ENCODE results near the gene C22orf23. TPM values are rescaled to one million over a fixed set of nuclear protein-coding genes. Genes with fewer than 3 reads are reported as not detected.
A peak's percentile ranks its signal among the peaks of the same experiment; 100 is the strongest.

The C22orf23 gene
- total and polyA plus RNA-seq, 2 of the 4 experiments (the other 2 are of a cell fraction) = 0.39 to 0.54 TPM

GRCh38 chr22:37918580-37919270 lies 34.7 kb downstream of the C22orf23 start:
- intact Hi-C loops (cut with micrococcal nuclease) = no loop called here
- CTCF ChIA-PET = no interaction called here
- no peak for DNase-seq

More at GRCh38 chr22:37918580-37919270, 34.7 kb downstream of the C22orf23 start:
- no peak overlapping the region for H3K4ac ChIP-seq (ENCODE audit: low read depth, low read length)
- BruUV-seq (replicated peaks) = no TSS peak
- peak overlapping the region; percentile 13 for H2AK9ac ChIP-seq (replicated peaks; ENCODE audit: low read depth, low read length, poor library complexity)
- peaks cover 4% of the 10 kb centered on the region for H4K20me1 ChIP-seq (ENCODE audit: insufficient read depth, low read length)
- H2BK15ac ChIP-seq (ENCODE audit: low read depth, low read length) = no peak overlapping the region
- dilution Hi-C loops (cut with HindIII; ENCODE audit: low sequenced_read_pairs, unreplicated experiment) (no loop called here), in situ Hi-C loops (cut with MboI; ENCODE audit: low sequenced_read_pairs) (no loop called here)
- no peak overlapping the region for H2AK5ac ChIP-seq (ENCODE audit: low read depth, low read length)
- no peak overlapping the region for H3K14ac ChIP-seq (replicated peaks; ENCODE audit: low read depth, low read length)
- no peak overlapping the region for H3K18ac ChIP-seq (ENCODE audit: low read depth, low read length)
- H3K4me3 ChIP-seq (ENCODE audit: insufficient read depth, low read depth, low read length) = no peak overlapping the region
- H4K5ac ChIP-seq (ENCODE audit: low read depth, low read length) = no peak overlapping the region
- 85% methylated on average over 9 of the region's 25 CpGs; no CpG with 5 or more reads in 1 of the 2 experiments for WGBS, 2 experiments (ENCODE audit: extremely low coverage in 2 of 2, insufficient read length in 1 of 2)
- H3K27me3 ChIP-seq (ENCODE audit: control insufficient read depth, insufficient read depth, low read length) = no peaks in the 10 kb centered on the region
- no peak overlapping the region for H4K91ac ChIP-seq (ENCODE audit: insufficient read depth, low read depth, low read length)
- H3K9me1 ChIP-seq (ENCODE audit: insufficient read depth, low read length) = no peaks in the 10 kb centered on the region
- ATAC-seq (ENCODE audit: low read depth) = no peak
- no peak overlapping the region for H2AFZ ChIP-seq (replicated peaks; ENCODE audit: low read length, poor library complexity)
- no peaks in the 10 kb centered on the region for H3K4me1 ChIP-seq (ENCODE audit: control insufficient read depth, insufficient read depth, low read length)
- POLR2A ChIA-PET (ENCODE audit: unreplicated experiment) = no interaction called here
- no peak overlapping the region for H3K56ac ChIP-seq (ENCODE audit: extremely low read depth, insufficient read depth, low read length)
- H3K23ac ChIP-seq (ENCODE audit: low read depth, low read length) = no peak overlapping the region
- no peaks in the 10 kb centered on the region for H3K9me3 ChIP-seq (ENCODE audit: control insufficient read depth, insufficient read depth, low read length)
- H3K36me3 ChIP-seq (ENCODE audit: control insufficient read depth, insufficient read depth, low read length) = peaks cover 52% of the 10 kb centered on the region
- H2BK120ac ChIP-seq (ENCODE audit: low read depth, low read length) = no peak overlapping the region
- TF ChIP-seq BHLHE40 (IDR thresholded peaks at IDR 0.05; ENCODE audit: low read depth, low read length) (no peak), RFX5 (IDR thresholded peaks at IDR 0.05; ENCODE audit: low read depth, low read length) (no peak), RAD21 (IDR thresholded peaks at IDR 0.05; ENCODE audit: low read length) (no peak), SMC3 (IDR thresholded peaks at IDR 0.05; ENCODE audit: low read depth, low read length) (no peak), USF2 (IDR thresholded peaks at IDR 0.05; ENCODE audit: low read depth, low read length) (no peak), MXI1 (IDR thresholded peaks at IDR 0.05; ENCODE audit: borderline replicate concordance, low read depth, low read length) (no peak), FOS (IDR thresholded peaks at IDR 0.05; ENCODE audit: low read depth, low read length) (no peak), RCOR1 (IDR thresholded peaks at IDR 0.05; ENCODE audit: insufficient replicate concordance, low read length) (no peak), CTCF (conservative IDR thresholded peaks at IDR 0.05; ENCODE audit: low read depth, low read length) (no peak)
- no peak overlapping the region for H2BK5ac ChIP-seq (ENCODE audit: low read depth, low read length, poor library complexity, severe bottlenecking)
- no peak overlapping the region for H3K27ac ChIP-seq (ENCODE audit: insufficient read depth, low read length)
- H3K9ac ChIP-seq (ENCODE audit: low read depth, low read length) = no peak overlapping the region
- no peak overlapping the region for H3K4me2 ChIP-seq (ENCODE audit: low read depth, low read length)
- no peak overlapping the region for H2BK20ac ChIP-seq (ENCODE audit: low read depth, low read length)
- peaks cover 0 to 20% of the 10 kb centered on the region in 2 experiments; a peak in 2 of 4 replicates for H3K79me1 ChIP-seq (ENCODE audit: low read depth in 1 of 2, low read length in 2 of 2)
- H4K8ac ChIP-seq (ENCODE audit: low read depth in 2 of 2, low read length in 2 of 2) = no peak overlapping the region
